ENCODE data around the gene ZNF804A.

Gene ZNF804A

DNA sequence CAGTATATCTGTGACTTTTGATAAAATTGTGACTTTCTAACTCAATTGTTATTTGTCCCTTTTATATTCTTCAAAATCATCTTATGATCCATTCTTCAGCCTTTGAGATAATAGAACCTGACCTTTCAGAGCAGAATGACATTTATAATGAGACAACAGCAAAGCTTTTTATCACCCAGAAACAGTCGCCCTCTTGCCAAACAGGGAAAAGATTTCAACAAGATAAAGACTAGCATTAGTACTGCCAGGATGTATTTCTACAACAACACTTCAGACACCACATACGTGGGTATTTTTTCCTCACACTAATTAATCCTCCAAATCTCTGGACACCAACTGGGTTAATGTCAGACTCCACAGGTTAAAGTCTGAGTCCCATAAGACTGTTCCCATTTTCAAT lies 249.0 kb downstream of the ZNF804A start:
- no peaks in the 10 kb centered on the region for H3K36me3 ChIP-seq
- H3K4me3 ChIP-seq, result no peak overlapping the region
- no peak for DNase-seq
- no peaks in the 10 kb centered on the region for H3K27me3 ChIP-seq
- no peak overlapping the region for H3K27ac ChIP-seq
- H3K9me3 ChIP-seq, result no peaks in the 10 kb centered on the region
- intact Hi-C loops (cut with DNase I; ENCODE audit: low total_unique reads), result no loop called here
- TF ChIP-seq CTCF (IDR thresholded peaks at IDR 0.05), result no peak
- H3K4me1 ChIP-seq, result no peaks in the 10 kb centered on the region

DNA sequence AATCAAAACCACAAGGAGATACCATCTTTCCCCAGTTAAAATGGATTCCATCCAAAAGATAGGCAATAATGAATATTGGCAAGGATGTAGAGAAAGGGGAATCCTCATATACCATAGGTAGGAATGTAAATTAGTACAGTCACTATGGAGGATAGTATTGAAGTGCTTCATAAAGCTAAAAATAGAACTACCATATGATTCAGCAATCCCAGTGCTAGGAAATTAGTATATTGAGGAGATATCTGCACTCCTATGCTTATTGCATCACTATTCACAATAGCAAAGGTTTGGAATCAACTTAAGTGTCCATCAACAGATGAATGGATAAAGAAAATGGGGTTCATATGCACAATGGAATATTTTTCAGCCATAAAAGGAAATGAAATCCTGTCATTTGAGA lies 251.2 kb downstream of the ZNF804A start:
- no peak for TF ChIP-seq CTCF (IDR thresholded peaks at IDR 0.05)
- intact Hi-C loops (cut with DNase I; ENCODE audit: low total_unique reads), result no loop called here
- Histone ChIP-seq H3K27me3 (no peaks in the 10 kb centered on the region), H3K36me3 (no peaks in the 10 kb centered on the region), H3K9me3 (no peaks in the 10 kb centered on the region), H3K4me1 (no peaks in the 10 kb centered on the region), H3K27ac (no peak overlapping the region), H3K4me3 (no peak overlapping the region)
- no peak for DNase-seq

DNA sequence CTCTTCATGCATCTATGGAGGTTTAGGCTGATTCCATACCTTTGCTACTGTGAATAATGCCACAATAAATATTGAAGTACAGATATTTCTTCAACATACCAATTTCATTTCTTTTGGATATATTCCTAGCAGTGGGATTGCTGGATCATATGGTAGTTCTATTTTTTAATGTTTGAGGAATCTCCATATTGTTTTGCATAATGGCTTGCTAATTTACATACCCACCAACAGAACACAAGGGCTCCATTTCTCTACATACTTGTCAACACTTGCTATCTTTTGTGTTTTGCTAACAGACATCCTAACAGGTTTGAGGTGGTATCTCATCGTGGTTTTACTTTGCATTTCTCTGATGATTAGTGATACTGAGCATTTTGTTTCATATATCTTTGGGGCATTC lies 253.2 kb downstream of the ZNF804A start:
- Histone ChIP-seq H3K27me3 (no peaks in the 10 kb centered on the region), H3K27ac (no peak overlapping the region), H3K4me1 (no peaks in the 10 kb centered on the region), H3K9me3 (no peaks in the 10 kb centered on the region), H3K36me3 (no peaks in the 10 kb centered on the region), H3K4me3 (no peak overlapping the region)
- DNase-seq, result no peak
- no peak for TF ChIP-seq CTCF (IDR thresholded peaks at IDR 0.05)
- intact Hi-C loops (cut with DNase I; ENCODE audit: low total_unique reads), result no loop called here

DNA sequence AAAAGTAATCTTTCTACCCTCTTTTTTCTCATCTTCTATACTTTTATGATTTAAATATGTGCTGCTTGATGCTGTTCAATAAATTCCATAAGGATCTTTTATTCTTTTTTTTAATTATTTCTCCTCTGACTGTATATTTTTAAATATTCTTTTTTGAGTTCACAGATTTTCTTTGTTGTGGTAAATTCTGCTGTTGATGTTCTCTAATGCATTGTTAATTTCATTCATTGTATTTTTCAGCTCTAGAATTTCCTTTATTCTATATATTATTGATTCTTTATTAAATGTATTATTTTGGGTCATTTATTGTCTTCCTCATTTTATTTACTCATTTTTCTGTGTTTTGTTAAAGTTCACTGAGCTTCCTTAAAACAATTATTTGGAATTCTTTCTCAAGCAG lies 260.9 kb downstream of the ZNF804A start:
- DNase-seq, result no peak
- no peak for TF ChIP-seq CTCF (IDR thresholded peaks at IDR 0.05)
- Histone ChIP-seq H3K27me3 (no peaks in the 10 kb centered on the region), H3K27ac (no peak overlapping the region), H3K36me3 (no peaks in the 10 kb centered on the region), H3K4me3 (no peak overlapping the region), H3K4me1 (no peaks in the 10 kb centered on the region), H3K9me3 (peaks cover 0 to 15% (median 9%) of the 10 kb centered on the region in 3 donors)
- intact Hi-C loops (cut with DNase I; ENCODE audit: low total_unique reads), result no loop called here

- Histone ChIP-seq H3K4me1 (no peaks in the 10 kb centered on the region), H3K9me3 (peaks cover 0 to 15% (median 9%) of the 10 kb centered on the region in 3 donors), H3K27me3 (no peaks in the 10 kb centered on the region), H3K27ac (no peak overlapping the region), H3K4me3 (no peak overlapping the region), H3K36me3 (no peaks in the 10 kb centered on the region)
- TF ChIP-seq CTCF (IDR thresholded peaks at IDR 0.05), result no peak
- intact Hi-C loops (cut with DNase I; ENCODE audit: low total_unique reads), result no loop called here
- no peak for DNase-seq
Measured at GRCh38 chr2:184860744-184861143, 262.4 kb downstream of the ZNF804A start.

GRCh38 chr2:184875212-184875611 lies 276.9 kb downstream of the ZNF804A start:
- Histone ChIP-seq H3K9me3 (no peaks in the 10 kb centered on the region), H3K36me3 (no peaks in the 10 kb centered on the region), H3K27me3 (no peaks in the 10 kb centered on the region), H3K4me3 (no peak overlapping the region), H3K4me1 (no peaks in the 10 kb centered on the region), H3K27ac (no peak overlapping the region)
- no peak for TF ChIP-seq CTCF (IDR thresholded peaks at IDR 0.05)
- intact Hi-C loops (cut with DNase I; ENCODE audit: low total_unique reads), result no loop called here
- no peak for DNase-seq

Data from tibial artery (tissue), 4 donors.